ENCODE results near the gene VOPP1.

DNA sequence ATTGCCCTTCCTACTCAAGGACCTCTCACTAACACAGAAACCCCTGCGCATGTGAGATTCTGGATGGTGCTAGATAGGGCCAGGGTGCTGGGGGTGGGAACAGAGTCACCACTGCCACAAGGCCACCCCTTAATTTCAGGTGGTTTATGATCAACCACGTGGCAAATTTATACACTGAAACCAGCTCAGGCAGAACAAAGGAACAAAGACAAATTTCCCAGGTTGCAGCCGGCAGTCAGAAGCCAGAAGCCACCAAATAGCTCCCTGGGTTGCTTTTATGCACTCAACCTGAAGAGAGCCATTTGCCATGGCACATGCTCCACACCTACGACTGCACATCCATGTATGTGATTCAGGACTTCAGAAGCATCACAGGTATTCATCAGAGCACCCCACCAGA lies 2.5 kb downstream of the VOPP1 start:
- TF ChIP-seq YY1 (IDR thresholded peaks at IDR 0.05; ENCODE audit: insufficient read depth, insufficient read length) (no peak), ZNF274 (IDR thresholded peaks at IDR 0.05; ENCODE audit: low read depth, low read length) (no peak)

Measured in NT2/D1 (cell line).